Liver (tissue), 3 donors: ENCODE measurements around the gene IP6K1.

ENCODE experiments used
- CTCF ChIP-seq: fragments of 150-350 bp; IDR thresholded peaks from 2 replicates; pipeline ENCODE4 v1.5.1; 2017; ENCODE audit warnings: improper control_type of control experiment, low read depth, low read length; ENCODE audit not compliant: missing input control
- FOXA1 ChIP-seq: IDR thresholded peaks from 2 replicates; pipeline ENCODE4 v1.6.1; 2016; ENCODE audit warnings: antibody characterized with exemption
- GABPA ChIP-seq, 2 donors: IDR thresholded peaks in 1 of 2; conservative IDR thresholded peaks in 1 of 2; 2 replicates each; pipeline ENCODE4 v1.6.1; 2016; ENCODE audit warnings: antibody characterized with exemption in 2 of 2, mild to moderate bottlenecking in 1 of 2, moderate library complexity in 1 of 2
- HNF4A ChIP-seq, 2 donors: conservative IDR thresholded peaks; 2 replicates each; pipeline ENCODE4 v1.6.1; 2016; ENCODE audit warnings: antibody characterized with exemption in 2 of 2, mild to moderate bottlenecking in 2 of 2
- MAX ChIP-seq: IDR thresholded peaks from 2 replicates; pipeline ENCODE4 v1.6.1; 2016; ENCODE audit warnings: antibody characterized with exemption
- TAF1 ChIP-seq: conservative IDR thresholded peaks from 2 replicates; pipeline ENCODE4 v1.6.1; 2016; ENCODE audit warnings: antibody characterized with exemption, mild to moderate bottlenecking
- donor health status: healthy.
- donor health status: healthy.

GRCh38 chr3:49681543-49681942, 104.8 kb downstream of the IP6K1 start:
- TF ChIP-seq CTCF (no peak), MAX (no peak), FOXA1 (no peak), HNF4A (conservative IDR thresholded peaks at IDR 0.05) (no peak), GABPA (IDR thresholded peaks at IDR 0.05 in 1 of 2, conservative IDR thresholded peaks at IDR 0.05 in 1 of 2) (no peak), TAF1 (no peak)
